Chondrocyte (in vitro differentiated cells): Measurements from ENCODE around the gene IFNLR1. TPM values are rescaled to one million over a fixed set of nuclear protein-coding genes. Genes with fewer than 3 reads are reported as not detected.

Experiments used
- DNase-seq: peaks from one replicate; pipeline ENCODE4 v3.0.0; 2021; ENCODE audit warnings: mixed read lengths, low spot score
- H3K27ac Mint-ChIP-seq: one replicate; pipeline ENCODE4 v1.8.0; 2021; ENCODE audit warnings: mild to moderate bottlenecking, moderate library complexity, mixed read lengths; ENCODE audit not compliant: unreplicated experiment
- H3K27me3 Mint-ChIP-seq: 2 replicates; pipeline ENCODE4 v1.8.0; 2021; ENCODE audit warnings: low read depth, mixed read lengths
- H3K36me3 Mint-ChIP-seq: 2 replicates; pipeline ENCODE4 v1.8.0; 2021; ENCODE audit warnings: low read depth, mixed read lengths
- H3K4me1 Mint-ChIP-seq: 2 replicates; pipeline ENCODE4 v1.8.0; 2021; ENCODE audit warnings: low read depth, mild to moderate bottlenecking, mixed read lengths
- H3K4me3 Mint-ChIP-seq: one replicate; pipeline ENCODE4 v1.8.0; 2021; ENCODE audit warnings: mild to moderate bottlenecking, moderate library complexity, mixed read lengths; ENCODE audit not compliant: unreplicated experiment
- H3K9me3 Mint-ChIP-seq: 2 replicates; pipeline ENCODE4 v1.8.0; 2021; ENCODE audit warnings: low read depth, mixed read lengths
- total RNA-seq: library from RNA; stranded (reverse); gene quantifications from 3 replicates; pipeline ENCODE4 v1.2.1, GENCODE V29; 2021
- TF ChIP-seq, protein P1 (sequence below): fragments of 200-600 bp; sonication (generic); IDR thresholded peaks from 2 replicates; pipeline ENCODE4 v1.5.0; 2021; ENCODE audit warnings: antibody characterized with exemption, mild to moderate bottlenecking, moderate library complexity

The IFNLR1 gene
- total RNA-seq, 1 donor from 2014 or later, result 0.12 TPM

DNA sequence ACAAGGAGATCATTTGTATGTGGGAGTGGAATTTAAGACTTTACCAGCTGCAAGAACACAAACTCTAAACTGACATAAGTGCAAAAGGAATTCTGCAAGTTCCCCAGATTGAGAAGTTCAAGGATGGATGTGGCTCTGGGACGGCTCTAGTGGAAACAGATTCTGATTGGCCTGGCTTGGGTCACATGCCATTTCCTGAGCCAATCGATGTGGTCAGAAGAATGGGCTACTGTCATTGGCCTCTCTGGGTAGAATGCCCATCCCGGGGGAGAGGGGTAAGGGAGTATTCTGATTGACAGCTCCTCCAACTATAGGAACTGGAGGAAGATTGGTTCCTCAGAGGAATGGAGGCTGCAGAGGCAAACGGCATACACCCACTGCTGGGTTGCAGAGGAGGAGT is 6.0 kb upstream of the IFNLR1 start:
- TF ChIP-seq, protein P1, sequence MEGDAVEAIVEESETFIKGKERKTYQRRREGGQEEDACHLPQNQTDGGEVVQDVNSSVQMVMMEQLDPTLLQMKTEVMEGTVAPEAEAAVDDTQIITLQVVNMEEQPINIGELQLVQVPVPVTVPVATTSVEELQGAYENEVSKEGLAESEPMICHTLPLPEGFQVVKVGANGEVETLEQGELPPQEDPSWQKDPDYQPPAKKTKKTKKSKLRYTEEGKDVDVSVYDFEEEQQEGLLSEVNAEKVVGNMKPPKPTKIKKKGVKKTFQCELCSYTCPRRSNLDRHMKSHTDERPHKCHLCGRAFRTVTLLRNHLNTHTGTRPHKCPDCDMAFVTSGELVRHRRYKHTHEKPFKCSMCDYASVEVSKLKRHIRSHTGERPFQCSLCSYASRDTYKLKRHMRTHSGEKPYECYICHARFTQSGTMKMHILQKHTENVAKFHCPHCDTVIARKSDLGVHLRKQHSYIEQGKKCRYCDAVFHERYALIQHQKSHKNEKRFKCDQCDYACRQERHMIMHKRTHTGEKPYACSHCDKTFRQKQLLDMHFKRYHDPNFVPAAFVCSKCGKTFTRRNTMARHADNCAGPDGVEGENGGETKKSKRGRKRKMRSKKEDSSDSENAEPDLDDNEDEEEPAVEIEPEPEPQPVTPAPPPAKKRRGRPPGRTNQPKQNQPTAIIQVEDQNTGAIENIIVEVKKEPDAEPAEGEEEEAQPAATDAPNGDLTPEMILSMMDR, result no peak
- no peak overlapping the region for H3K27ac Mint-ChIP-seq
- peaks cover 2% of the 10 kb centered on the region for H3K27me3 Mint-ChIP-seq
- no peak overlapping the region for H3K4me3 Mint-ChIP-seq
- no peak for DNase-seq
- peaks cover 7% of the 10 kb centered on the region for H3K4me1 Mint-ChIP-seq
- H3K9me3 Mint-ChIP-seq, result peaks cover 4% of the 10 kb centered on the region
- no peaks in the 10 kb centered on the region for H3K36me3 Mint-ChIP-seq

DNA sequence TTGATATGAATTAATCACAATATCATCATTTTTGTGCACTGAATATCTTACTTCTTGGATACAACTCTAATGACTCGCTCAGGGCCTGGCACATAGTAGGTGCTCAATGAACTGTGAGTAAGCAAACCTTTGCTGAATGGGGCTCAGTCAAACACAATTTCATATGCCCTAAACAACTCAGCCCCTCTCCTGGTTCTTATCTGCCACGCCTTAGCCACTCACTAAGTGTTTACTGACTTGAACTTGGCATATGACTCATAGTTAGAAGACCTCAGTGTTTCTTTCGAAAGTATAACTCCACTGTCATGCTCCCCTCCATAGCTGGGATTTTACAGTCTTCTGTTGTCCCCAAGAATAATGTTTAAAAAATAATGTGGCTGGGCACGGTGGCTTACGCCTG is 4.8 kb upstream of the IFNLR1 start:
- DNase-seq, result no peak
- Mint-ChIP-seq H3K4me3 (no peak overlapping the region), H3K27me3 (peaks cover 4% of the 10 kb centered on the region), H3K4me1 (peaks cover 7% of the 10 kb centered on the region), H3K36me3 (no peaks in the 10 kb centered on the region), H3K9me3 (peaks cover 4% of the 10 kb centered on the region), H3K27ac (no peak overlapping the region)
- TF ChIP-seq, protein P1, result no peak

DNA sequence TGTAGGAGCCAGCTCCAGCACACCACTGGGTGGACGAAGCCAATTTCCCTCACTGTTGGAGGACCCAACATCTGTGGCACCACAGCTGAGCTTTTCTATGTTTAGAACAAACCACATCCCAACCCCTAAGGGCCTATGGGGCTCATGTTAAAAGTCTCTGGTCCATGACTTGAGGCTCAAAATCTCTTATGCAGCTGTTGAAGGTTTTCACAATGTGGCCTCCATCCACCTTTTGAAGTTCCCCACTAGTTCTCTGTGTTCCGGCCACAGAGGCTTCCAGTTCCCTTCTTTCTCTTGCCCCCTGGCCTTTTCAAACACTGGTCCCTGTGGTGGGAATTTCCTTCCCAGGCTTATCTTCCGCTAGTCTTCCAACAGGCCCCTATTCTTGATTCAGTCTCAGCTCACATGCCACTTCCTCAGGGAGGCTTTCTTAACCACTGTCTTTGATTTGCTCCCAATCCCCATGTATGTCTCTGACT is 3.9 kb upstream of the IFNLR1 start:
- Mint-ChIP-seq H3K9me3 (peaks cover 4% of the 10 kb centered on the region), H3K4me3 (no peak overlapping the region), H3K27me3 (peaks cover 7% of the 10 kb centered on the region), H3K4me1 (peaks cover 12% of the 10 kb centered on the region), H3K36me3 (no peaks in the 10 kb centered on the region), H3K27ac (no peak overlapping the region)
- no peak for DNase-seq
- TF ChIP-seq, protein P1, result no peak

DNA sequence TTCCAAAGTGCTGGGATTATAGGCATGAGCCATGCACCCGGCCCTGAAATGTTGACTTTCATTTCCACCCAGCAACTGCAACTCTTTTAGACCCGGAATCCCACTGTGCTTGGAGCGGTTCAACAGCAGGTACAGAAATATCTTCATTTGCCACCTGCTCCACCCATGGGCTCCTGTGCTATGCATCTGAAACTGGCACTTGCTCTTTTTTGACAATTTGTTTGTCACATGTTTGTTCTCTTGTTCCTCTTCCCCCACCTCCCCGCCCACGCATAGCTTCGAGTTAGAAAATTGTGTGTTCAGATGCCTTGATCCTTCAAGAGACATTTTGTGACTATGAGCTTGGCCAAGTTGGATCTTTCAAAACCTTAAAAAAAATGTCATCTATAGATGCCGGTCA is 2.4 kb upstream of the IFNLR1 start:
- Mint-ChIP-seq H3K4me1 (peaks cover 12% of the 10 kb centered on the region), H3K27me3 (peaks cover 7% of the 10 kb centered on the region), H3K27ac (no peak overlapping the region), H3K36me3 (no peaks in the 10 kb centered on the region), H3K4me3 (no peak overlapping the region), H3K9me3 (peaks cover 4% of the 10 kb centered on the region)
- no peak for DNase-seq
- TF ChIP-seq, protein P1, result no peak

DNA sequence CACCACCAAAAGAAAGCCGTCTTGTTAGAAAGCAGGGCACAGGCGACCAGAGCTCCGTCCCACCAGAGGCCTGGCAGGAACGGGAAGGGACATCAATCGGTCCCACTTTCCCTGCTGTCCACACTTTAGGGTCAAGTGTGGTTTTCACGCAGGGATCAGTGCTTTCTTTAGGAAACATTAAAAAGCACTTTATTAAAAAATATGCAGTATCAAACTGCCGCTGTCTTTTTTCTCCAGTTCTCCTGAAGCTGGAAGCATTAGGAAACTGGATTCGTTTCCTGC is 437 bp downstream of the IFNLR1 start:
- Mint-ChIP-seq H3K4me1 (peaks cover 5% of the 10 kb centered on the region), H3K27me3 (peaks cover 8% of the 10 kb centered on the region), H3K36me3 (peaks cover 2% of the 10 kb centered on the region), H3K27ac (no peak overlapping the region), H3K4me3 (peak overlapping the region; percentile 53), H3K9me3 (peaks cover 4% of the 10 kb centered on the region)
- no peak for DNase-seq
- TF ChIP-seq, protein P1, result no peak
